ENCODE results near the gene USP3.

USP3 gene

DNA sequence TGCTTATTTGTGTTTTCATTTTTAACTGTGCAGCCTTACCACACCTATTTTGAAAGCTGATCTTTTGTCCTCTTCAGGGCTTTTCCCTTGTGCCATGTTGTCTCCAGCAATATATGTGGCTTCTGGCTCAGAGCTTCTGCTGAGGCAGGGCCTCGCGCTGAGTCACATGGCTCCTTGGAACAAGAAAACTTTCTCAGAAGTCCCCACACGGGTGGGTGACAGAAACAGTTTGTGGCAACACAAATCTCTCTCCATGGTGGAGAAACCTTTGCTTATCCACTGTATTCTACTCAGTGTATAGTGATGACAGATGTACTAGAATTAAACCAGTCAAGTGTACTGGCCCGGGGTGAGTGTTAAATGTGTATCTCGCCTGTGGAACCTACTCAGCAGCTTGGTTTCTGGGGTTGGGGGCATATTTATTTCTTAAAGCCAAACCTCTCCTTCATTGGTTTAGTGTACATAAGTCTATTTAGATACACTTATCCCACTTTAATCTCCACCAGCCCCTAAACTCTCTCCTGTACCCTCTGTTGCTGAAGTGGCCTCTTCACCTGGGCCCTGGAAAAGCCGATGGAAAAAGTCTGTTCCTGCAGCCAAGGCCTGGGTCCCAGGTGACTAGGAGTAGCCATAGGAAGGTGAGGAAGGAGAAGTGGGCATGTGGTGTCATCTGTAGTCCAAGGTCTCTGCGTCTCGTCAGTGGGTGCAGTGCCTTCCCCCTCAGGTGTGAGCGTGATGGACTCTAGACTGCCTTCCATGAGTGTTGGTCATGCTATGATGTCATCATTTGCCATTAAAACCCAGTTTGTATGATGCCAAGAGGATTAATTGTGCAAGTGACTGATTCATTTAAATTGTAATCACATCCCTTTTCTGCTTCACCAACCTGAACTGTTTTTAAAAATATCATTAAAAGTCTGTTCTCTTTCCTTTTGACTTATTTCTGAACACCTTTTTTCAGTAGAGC lies 89.6 kb downstream of the USP3 start:
- DNase-seq (ENCODE audit: low spot score) = no peak

DNA sequence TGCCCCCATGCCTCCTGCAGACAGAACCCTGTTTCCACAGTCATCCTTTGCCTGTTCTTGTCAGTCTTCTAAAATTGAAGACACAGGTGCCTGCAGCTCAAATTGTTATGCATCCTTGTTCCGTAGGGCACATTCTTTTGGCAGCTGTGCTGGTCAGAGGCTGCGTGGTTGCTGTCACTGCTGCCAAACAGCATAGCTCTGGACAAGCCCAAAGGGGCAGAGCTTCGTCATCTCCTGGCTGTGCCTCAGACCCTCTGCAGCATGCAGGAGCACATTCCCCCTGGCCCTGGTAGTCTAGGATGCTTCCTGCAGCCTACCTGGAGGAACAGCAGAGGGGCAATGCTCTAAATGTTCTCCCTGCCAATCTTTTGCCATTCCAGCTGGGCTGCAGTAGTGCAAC lies 90.7 kb downstream of the USP3 start:
- DNase-seq (ENCODE audit: low spot score) = no peak

- DNase-seq (ENCODE audit: low spot score) = no peak
Observed at GRCh38 chr15:63595688-63596087, 91.3 kb downstream of the USP3 start.

- no peak for DNase-seq (ENCODE audit: low spot score)
Observed at GRCh38 chr15:63596676-63597037, 92.3 kb downstream of the USP3 start.

DNA sequence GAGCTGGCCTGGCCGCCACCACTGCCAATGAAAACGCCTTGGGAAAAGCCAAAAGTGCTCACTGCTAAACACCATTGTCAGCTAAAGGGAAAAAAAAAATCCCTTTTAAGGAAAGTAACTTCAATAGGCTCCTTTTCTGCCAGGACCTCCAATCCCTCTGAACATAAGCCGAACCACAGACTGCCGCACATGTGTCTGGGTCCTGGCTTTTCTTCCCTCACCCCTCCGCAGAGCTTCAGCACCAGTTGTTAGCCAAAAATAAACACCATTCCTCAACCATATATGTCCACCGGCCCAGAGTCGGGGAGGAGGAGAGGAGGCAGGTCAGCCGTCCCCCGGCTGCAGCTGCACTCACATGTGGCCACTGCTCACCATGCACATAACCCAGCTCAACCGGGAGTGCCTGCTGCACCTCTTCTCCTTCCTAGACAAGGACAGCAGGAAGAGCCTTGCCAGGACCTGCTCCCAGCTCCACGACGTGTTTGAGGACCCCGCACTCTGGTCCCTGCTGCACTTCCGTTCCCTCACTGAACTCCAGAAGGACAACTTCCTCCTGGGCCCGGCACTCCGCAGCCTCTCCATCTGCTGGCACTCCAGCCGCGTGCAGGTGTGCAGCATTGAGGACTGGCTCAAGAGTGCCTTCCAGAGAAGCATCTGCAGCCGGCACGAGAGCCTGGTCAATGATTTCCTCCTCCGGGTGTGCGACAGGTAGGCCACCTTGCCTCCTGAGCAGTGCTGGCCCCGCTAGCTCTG lies 92.8 kb downstream of the USP3 start, which contains the start of gene FBXL22:
Gene FBXL22 (plus strand): TSS at position 350 of the 753 bp plus-strand sequence. CDS start 6 bp downstream, at position 356.
- DNase-seq (ENCODE audit: low spot score) = no peak

- no peak for DNase-seq (ENCODE audit: low spot score)
Observed at GRCh38 chr15:63597821-63598220, 93.4 kb downstream of the USP3 start.

DNA sequence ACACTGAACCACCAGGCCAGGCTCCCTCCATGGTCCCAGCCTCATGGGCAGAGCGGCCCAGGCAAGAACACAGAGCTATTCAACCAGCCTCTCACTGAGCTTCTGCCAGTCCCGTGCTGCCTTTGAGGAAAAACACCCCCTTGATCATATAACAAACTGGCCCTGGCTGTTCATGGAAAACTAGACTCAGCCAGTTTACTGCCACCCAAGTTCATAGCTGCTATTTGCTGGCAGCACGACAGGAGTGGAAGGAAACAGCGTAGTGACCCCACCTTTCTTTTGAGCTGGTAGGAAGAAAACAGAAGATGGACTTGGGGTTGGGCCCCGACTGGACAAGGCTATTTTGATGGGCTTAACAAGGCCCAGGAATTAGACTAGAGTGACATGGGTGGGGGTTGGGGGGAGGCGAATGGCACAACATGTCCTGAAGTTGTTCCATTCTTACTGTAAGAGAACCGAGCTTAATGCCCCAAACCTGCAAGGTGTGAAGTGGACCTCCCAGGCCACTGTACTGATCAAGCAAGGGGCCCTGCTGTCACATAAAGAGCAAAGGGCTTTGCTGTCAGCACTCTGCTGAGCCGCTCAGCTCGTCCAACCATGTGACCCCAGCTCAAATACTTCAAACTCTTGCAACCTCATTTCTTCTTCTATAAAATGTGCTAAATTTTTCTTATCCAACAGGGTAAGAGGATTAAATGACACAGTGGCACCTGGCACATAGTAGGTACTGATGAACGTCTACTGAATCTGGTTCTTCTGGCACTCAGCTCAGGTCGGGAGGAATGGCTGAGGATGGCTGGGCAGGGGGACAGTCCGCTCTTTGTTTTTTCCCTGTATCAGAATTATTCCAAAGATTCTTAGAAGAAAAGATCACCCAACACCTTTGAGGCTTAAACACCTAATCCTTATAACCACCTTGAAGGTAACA lies 94.3 kb downstream of the USP3 start:
- no peak for DNase-seq (ENCODE audit: low spot score)

DNA sequence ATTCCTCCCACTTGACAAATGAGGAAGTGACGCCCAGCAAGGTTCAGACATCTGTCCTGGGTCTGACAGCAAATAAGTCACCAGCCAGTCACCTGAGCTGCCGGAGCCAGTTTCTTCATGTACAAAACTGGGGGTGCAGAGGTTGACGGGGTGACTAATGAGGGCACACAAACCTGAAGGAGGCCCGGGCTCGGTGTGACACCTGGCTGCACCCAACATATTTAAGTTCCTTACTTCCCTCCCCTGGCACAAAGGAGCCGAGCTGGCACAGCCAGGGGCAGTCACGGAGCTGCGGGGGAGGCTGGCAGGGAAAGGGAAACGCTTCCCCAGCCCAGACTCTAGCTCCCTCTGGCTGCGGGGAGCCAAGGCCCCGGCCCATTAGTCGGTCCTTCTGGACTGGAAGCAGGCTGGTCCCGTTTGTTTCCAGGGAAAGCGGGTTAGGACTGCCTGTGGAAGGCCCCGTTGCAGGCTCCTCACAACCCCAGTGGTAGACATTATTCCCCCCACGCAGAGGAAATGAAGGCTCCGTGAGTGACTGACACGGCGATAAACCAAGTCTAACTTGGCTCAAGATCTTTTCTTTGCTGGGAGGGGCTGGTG lies 95.1 kb downstream of the USP3 start:
- peak; percentile 78 for DNase-seq (ENCODE audit: low spot score)

- DNase-seq (ENCODE audit: low spot score) = no peak
Observed at GRCh38 chr15:63600001-63600615, 95.7 kb downstream of the USP3 start.

DNA sequence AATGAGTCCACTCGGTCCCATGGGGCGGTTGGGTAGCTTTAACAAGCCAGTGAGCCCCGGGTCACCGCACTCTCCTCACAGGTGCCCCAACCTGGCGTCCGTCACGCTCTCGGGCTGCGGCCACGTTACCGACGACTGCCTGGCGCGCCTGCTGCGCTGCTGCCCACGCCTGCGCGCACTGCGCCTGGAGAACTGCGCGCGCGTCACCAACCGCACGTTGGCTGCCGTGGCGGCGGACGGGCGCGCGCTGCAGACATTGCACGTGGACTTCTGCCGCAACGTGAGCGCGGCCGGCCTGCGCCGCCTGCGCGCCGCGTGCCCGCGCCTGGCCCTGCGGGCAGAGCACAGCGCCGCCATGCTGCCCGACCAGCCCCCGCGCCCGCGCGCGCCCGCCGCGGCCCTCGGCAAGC lies 96.2 kb downstream of the USP3 start:
- peak; percentile 89 for DNase-seq (ENCODE audit: low spot score)

- DNase-seq (ENCODE audit: low spot score) = no peak
Observed at GRCh38 chr15:63601026-63601703, 96.8 kb downstream of the USP3 start.

DNA sequence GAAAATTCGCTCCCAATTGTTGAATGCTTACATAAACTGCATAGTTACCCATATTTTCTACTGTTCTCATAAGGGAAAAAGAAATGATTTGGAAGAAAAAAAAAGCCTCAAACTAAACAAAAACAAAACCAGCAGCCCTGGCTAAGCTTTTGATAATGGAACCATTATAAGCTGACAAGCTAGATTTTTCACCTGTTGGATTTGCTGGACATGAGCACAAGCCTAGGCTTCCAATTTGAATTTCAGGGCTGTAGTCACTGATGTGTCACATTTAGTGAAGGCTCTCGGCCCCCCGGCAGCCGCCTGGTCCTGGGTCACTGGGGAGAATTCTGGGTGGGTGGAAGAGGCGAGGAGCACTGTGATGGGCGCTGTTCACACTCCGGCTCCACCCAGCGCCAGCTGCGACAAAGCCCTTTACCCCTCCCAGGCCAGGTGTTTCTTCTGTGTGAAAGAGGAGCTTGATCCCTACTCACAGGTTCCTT lies 97.4 kb downstream of the USP3 start:
- DNase-seq (ENCODE audit: low spot score) = no peak

GRCh38 chr15:63602595-63602994 lies 98.2 kb downstream of the USP3 start:
- no peak for DNase-seq (ENCODE audit: low spot score)

DNA sequence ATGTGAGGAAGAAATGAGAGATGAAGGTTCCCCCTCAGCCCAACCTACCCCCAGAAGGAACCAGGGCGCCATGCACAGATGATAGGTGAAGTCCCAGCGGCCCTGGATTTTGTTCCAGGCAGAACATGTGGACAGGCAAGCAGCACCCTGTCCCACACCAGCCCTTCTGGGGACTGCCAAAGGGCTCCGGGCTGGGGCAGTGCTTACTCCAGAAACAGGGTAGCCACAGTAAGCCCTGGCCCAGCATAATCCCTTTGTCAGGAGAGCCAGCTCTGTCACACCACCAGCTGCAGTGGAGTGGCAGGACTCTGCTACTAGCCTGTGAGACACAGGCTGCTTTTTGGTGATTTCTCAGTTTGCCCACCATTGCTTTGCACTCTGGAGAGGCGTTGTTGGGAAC lies 99.1 kb downstream of the USP3 start:
- no peak for DNase-seq (ENCODE audit: low spot score)

DNA sequence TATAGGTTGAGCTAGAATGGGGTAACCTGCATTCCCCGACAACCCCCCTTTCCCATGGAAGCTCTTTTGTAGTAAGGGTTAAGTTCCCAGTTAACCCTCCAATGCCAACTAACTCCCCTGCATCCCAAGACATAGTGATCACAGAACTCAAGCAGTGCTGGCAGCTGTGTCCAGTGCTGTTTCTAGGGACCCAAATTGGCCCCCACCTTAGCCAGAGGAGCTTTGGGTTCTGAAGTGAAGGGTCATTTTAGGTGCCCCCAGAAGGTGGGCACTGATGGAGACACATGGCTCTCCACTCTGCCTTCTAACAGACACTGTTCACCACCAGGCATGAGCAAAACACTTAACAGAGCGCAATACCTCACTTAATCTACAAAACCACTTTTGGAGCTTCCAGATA lies 99.9 kb downstream of the USP3 start:
- DNase-seq (ENCODE audit: low spot score) = no peak

GRCh38 chr15:63605036-63605435 lies 100.6 kb downstream of the USP3 start:
- DNase-seq (ENCODE audit: low spot score) = no peak

GRCh38 chr15:63605816-63606215 lies 101.4 kb downstream of the USP3 start:
- DNase-seq (ENCODE audit: low spot score) = no peak

DNA sequence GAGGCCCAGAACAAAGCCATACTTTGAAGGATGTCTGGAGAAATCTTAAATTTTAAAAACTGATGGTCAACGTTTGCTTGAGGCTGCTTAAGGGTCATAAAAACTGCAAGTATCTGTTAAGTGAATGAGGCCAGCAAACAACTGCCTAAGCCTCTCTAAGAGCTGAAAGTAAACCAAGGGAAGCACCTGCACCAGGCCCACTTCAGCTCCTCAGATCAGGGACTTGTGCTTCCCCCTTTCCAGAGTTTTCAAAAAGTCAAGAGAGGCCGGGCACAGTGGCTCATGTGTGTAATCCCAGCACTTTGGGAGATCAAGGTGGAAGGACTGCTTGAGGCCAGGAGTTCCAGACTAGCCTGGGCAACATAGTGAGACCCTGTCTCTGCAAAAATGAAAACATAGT lies 101.9 kb downstream of the USP3 start:
- DNase-seq (ENCODE audit: low spot score) = no peak

DNA sequence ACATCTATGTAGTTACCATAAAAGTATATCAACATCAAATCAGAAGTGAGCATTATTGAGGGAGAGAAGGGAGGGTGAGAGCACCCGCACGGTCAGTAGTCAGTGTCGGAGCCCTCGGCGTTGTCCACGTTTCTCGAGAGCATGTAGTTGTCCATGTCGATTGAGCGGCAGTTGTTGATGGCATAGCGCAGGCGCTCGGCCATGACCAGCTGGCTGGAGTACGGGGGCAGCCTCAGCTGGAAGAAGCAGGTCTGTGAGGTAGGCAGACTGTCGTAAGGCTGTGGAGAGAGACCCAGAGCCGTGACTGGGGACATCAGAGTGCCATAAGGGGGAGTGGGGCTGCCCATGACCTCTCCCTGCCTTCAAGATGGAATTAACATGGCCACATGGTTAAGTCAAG lies 104.6 kb downstream of the USP3 start:
- no peak for DNase-seq (ENCODE audit: low spot score)

DNA sequence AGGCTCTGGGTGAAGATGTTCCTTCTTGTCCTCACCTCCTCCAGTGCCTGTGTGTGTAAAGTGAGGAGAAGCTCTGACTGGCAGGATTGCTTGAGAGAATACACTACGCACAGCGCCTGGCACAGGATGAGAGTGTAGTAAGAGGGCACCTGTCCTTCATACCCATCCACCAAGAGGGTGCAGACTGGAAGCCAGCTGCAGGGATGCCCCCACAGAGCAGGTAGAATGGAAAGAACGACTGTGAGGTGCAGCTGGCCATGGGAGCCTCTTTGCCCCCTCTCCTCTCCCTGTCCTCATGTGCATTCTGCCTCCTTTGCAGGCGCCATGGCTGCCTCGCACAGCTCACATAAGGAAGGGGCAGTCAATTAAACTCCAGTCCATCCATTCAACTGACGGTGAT lies 105.1 kb downstream of the USP3 start:
- DNase-seq (ENCODE audit: low spot score) = no peak
